Ascending aorta (tissue), 2 donors: ENCODE measurements around the gene HTRA3. TPM values are rescaled to one million over a fixed set of nuclear protein-coding genes. Genes with fewer than 3 reads are reported as not detected.

ENCODE experiments used
- DNase-seq, 2 donors: peaks; one replicate each; pipeline ENCODE4 v3.0.0-alpha.2; 2019; ENCODE audit warnings: low spot score in 2 of 2
- H3K27ac ChIP-seq, 2 donors: fragments of 200-600 bp; sonication (generic); one replicate each; pipeline ENCODE4 v1.5.1; 2016 to 2017; ENCODE audit warnings: mild to moderate bottlenecking in 1 of 2
- H3K27me3 ChIP-seq: fragments of 200-600 bp; sonication (generic); one replicate; pipeline ENCODE4 v1.5.1; 2017
- H3K36me3 ChIP-seq, 2 donors: fragments of 200-600 bp; sonication (generic); one replicate each; pipeline ENCODE4 v1.5.1; 2016
- H3K4me1 ChIP-seq, 2 donors: fragments of 200-600 bp; sonication (generic); one replicate each; pipeline ENCODE4 v1.5.1; 2016 to 2017; ENCODE audit warnings: mild to moderate bottlenecking in 1 of 2
- H3K4me3 ChIP-seq, 2 donors: fragments of 200-600 bp; sonication (generic); one replicate each; pipeline ENCODE4 v1.5.1; 2016 to 2017; ENCODE audit warnings: mild to moderate bottlenecking in 1 of 2
- H3K9me3 ChIP-seq, 2 donors: fragments of 200-600 bp; sonication (generic); one replicate each; pipeline ENCODE4 v1.5.1; 2016
- CTCF ChIP-seq, 3 experiments: fragments of 200-600 bp in 2 of 3; fragments of 450-650 bp in 1 of 3; sonication (generic) in 2 of 3; IDR thresholded peaks; one replicate each; pipeline ENCODE4 v1.5.1; 2016 to 2019; ENCODE audit warnings: antibody characterized with exemption in 3 of 3, mild to moderate bottlenecking in 1 of 3, moderate library complexity in 1 of 3
- intact Hi-C: fragments of 100-400 bp; cut with DNase I; formaldehyde crosslinking; loops from one replicate; pipeline ENCODE4 v1.15.1; 2023
- total RNA-seq: library from RNA; depleted of rRNA; stranded (reverse); fragments of >200 nt; gene quantifications from one replicate; pipeline ENCODE4 v1.1.0, GENCODE V29; 2016

Gene HTRA3
- total RNA-seq, 1 donor from 2014 or later: 52.6 TPM

DNA sequence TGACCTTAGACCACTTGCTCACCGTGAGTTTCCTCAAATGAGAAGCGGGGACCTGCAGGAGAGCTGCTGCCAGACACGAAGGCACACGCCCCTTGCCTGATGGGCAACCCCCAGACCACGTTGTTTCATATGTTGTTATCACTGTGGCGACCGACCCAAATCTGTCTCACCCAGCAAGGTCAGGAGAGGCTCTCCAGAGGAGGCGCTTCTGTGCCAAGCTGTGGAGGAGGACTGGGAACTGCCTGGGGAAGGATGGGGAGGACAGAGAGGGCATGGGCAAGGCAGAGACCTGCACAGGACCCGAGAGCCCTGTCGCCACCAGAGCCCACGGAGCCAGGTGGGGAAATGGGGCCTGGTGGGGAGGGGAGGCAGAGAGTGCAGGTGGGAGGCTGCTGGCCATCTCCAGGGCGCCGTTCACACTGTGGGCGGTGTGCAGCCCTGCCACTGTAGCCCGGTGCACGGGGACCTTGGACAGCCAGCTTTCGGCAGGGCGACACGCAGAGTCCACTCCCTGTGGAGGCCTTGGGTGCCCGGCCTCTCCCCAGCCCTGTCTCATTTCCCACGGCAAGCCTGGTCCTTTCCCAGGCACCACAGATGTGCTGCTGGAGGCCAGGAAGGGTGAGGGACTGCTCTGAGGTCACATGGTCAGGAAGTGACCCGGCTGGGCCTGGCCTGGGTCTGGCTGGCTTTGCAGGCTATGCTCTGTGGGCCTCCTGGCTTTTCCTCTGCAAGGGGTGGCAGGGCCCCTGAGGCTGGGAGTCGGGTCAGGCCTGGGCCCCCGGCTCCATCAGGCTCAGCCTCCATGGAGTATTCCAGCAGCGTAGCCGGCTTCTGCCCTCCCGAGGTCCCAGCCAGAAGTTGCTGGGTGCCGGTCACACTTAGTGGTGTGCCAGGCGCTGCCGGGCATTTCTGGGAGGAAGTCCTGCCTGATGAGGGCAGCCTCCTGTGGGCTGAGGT is 3.2 kb downstream of the HTRA3 start:
- peaks cover 22 to 32% of the 10 kb centered on the region in 2 donors for H3K4me1 ChIP-seq
- H3K4me3 ChIP-seq: no peak overlapping the region
- DNase-seq: no peak
- H3K27ac ChIP-seq: peak overlapping the region; percentile 54 to 60
- intact Hi-C loops: no loop called here
- no peaks in the 10 kb centered on the region for H3K27me3 ChIP-seq
- no peak for TF ChIP-seq CTCF (IDR thresholded peaks at IDR 0.05)
- H3K9me3 ChIP-seq: no peaks in the 10 kb centered on the region
- no peaks in the 10 kb centered on the region for H3K36me3 ChIP-seq

DNA sequence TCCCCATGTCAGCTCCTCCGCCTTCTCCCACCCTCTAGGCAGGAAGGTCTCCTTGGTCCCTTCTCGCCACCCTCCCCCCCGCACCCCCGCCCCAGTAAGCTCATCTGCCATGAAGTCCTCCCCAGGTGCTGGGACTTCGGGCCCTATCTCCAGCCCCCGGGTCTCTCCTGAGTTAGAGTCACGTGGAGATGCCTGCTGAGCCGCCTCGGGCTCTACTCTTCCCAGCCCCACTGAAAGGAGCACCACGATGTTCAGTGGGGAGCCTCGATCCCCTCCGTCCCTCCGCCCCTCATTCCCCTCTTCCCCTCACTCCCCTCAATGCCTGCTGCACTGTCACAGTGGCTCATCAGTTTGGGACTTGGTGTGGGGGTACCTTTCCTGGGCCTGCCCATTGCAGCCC is 3.9 kb downstream of the HTRA3 start:
- Histone ChIP-seq H3K27me3 (no peaks in the 10 kb centered on the region), H3K27ac (peak overlapping the region; percentile 54 to 60), H3K36me3 (no peaks in the 10 kb centered on the region), H3K4me3 (no peak overlapping the region), H3K9me3 (no peaks in the 10 kb centered on the region), H3K4me1 (peaks cover 22 to 37% of the 10 kb centered on the region in 2 donors)
- DNase-seq: no peak
- no peak for TF ChIP-seq CTCF (IDR thresholded peaks at IDR 0.05)
- intact Hi-C loops: no loop called here

- TF ChIP-seq CTCF (IDR thresholded peaks at IDR 0.05): no peak
- H3K27ac ChIP-seq: peak overlapping the region in 1 of 2 donors; percentile 21
- no peaks in the 10 kb centered on the region for H3K27me3 ChIP-seq
- peaks cover 22 to 39% of the 10 kb centered on the region in 2 donors for H3K4me1 ChIP-seq
- no peak for DNase-seq
- no peak overlapping the region for H3K4me3 ChIP-seq
- intact Hi-C loops: no loop called here
- no peaks in the 10 kb centered on the region for H3K9me3 ChIP-seq
- H3K36me3 ChIP-seq: no peaks in the 10 kb centered on the region
Observed at GRCh38 chr4:8274066-8274652, 4.6 kb downstream of the HTRA3 start.

- TF ChIP-seq CTCF (IDR thresholded peaks at IDR 0.05): peak; percentile 42 to 75 (median 53)
- intact Hi-C loops: loop anchor here (1.0 kb wide), 1 partner anchor 128 kb away; no protein-coding TSS in a partner anchor
- Histone ChIP-seq H3K4me3 (no peak overlapping the region), H3K27ac (peak overlapping the region; percentile 21 to 35), H3K4me1 (peaks cover 21 to 39% of the 10 kb centered on the region in 2 donors), H3K36me3 (no peaks in the 10 kb centered on the region), H3K27me3 (no peaks in the 10 kb centered on the region), H3K9me3 (no peaks in the 10 kb centered on the region)
- DNase-seq: peak; percentile 52 to 92
Observed at GRCh38 chr4:8274765-8275547, 5.4 kb downstream of the HTRA3 start.

GRCh38 chr4:8275548-8275910 is 6.0 kb downstream of the HTRA3 start:
- TF ChIP-seq CTCF (IDR thresholded peaks at IDR 0.05): no peak
- intact Hi-C loops: loop anchor here (1.0 kb wide), 1 partner anchor 128 kb away; no protein-coding TSS in a partner anchor
- H3K9me3 ChIP-seq: no peaks in the 10 kb centered on the region
- no peaks in the 10 kb centered on the region for H3K27me3 ChIP-seq
- DNase-seq: no peak
- H3K4me3 ChIP-seq: no peak overlapping the region
- peak overlapping the region in 1 of 2 donors; percentile 35 for H3K27ac ChIP-seq
- no peaks in the 10 kb centered on the region for H3K36me3 ChIP-seq
- H3K4me1 ChIP-seq: peaks cover 19 to 36% of the 10 kb centered on the region in 2 donors
